Endothelial cell of hepatic sinusoid (primary cell): Measurements from ENCODE around the gene P4HA2.

Experiments used
- in situ Hi-C: cut with HindIII; loops from 2 replicates; pipeline ENCODE4 v1.10.0; 2017; ENCODE audit warnings: low sequenced_read_pairs

Gene P4HA2

GRCh38 chr5:132205385-132206125 lies 22.1 kb downstream of the P4HA2 start:
- in situ Hi-C loops, result no loop called here

GRCh38 chr5:132204371-132205135 lies 23.1 kb downstream of the P4HA2 start:
- in situ Hi-C loops, result no loop called here

GRCh38 chr5:132203916-132204315 lies 23.7 kb downstream of the P4HA2 start:
- in situ Hi-C loops, result no loop called here

- in situ Hi-C loops, result no loop called here
Measured at GRCh38 chr5:132203464-132203818, 24.2 kb downstream of the P4HA2 start.

GRCh38 chr5:132202711-132203463 lies 24.8 kb downstream of the P4HA2 start:
- in situ Hi-C loops, result no loop called here

- in situ Hi-C loops, result no loop called here
Measured at GRCh38 chr5:132199116-132199680, 28.5 kb downstream of the P4HA2 start.

- in situ Hi-C loops, result no loop called here
Measured at GRCh38 chr5:132198571-132198970, 29.1 kb downstream of the P4HA2 start.

- in situ Hi-C loops, result no loop called here
Measured at GRCh38 chr5:132195727-132196126, 31.9 kb downstream of the P4HA2 start.

- in situ Hi-C loops, result loop anchor here (5.0 kb wide), 2 partner anchors 51 to 69 kb away; no protein-coding TSS in a partner anchor
Measured at GRCh38 chr5:132193165-132193694, 34.4 kb downstream of the P4HA2 start.

GRCh38 chr5:132190161-132190817 lies 37.4 kb downstream of the P4HA2 start:
- in situ Hi-C loops, result loop anchor here (5.0 kb wide), 2 partner anchors 48 to 72 kb away; no protein-coding TSS in a partner anchor

- in situ Hi-C loops, result no loop called here
Measured at GRCh38 chr5:132184588-132184987, 43.1 kb downstream of the P4HA2 start.

GRCh38 chr5:132183723-132184122 lies 43.9 kb downstream of the P4HA2 start:
- in situ Hi-C loops, result no loop called here

GRCh38 chr5:132182359-132183040 lies 45.2 kb downstream of the P4HA2 start:
- in situ Hi-C loops, result no loop called here

GRCh38 chr5:132181011-132181629 lies 46.5 kb downstream of the P4HA2 start:
- in situ Hi-C loops, result no loop called here

- in situ Hi-C loops, result no loop called here
Measured at GRCh38 chr5:132180134-132180745, 47.4 kb downstream of the P4HA2 start.

GRCh38 chr5:132179405-132179804 lies 48.2 kb downstream of the P4HA2 start:
- in situ Hi-C loops, result no loop called here

GRCh38 chr5:132177691-132178149 lies 49.9 kb downstream of the P4HA2 start:
- in situ Hi-C loops, result no loop called here

GRCh38 chr5:132176987-132177386 lies 50.7 kb downstream of the P4HA2 start:
- in situ Hi-C loops, result no loop called here

GRCh38 chr5:132176521-132176945 lies 51.1 kb downstream of the P4HA2 start:
- in situ Hi-C loops, result no loop called here
